HepG2 (cell line): ENCODE data around the gene TAS2R13. TPM values are rescaled to one million over a fixed set of nuclear protein-coding genes. Genes with fewer than 3 reads are reported as not detected.

Experiments
- GMEB2 ChIP-seq: IDR thresholded peaks from 2 replicates; pipeline ENCODE4 v1.6.1; 2016; ENCODE audit warnings: missing biosample characterization, missing genetic modification reagents, low read depth
- HES4 ChIP-seq: sonication (generic); formaldehyde crosslinking; IDR thresholded peaks from 2 replicates; pipeline ENCODE4 v1.9.0; 2021; ENCODE audit warnings: mild to moderate bottlenecking, missing genetic modification reagents, borderline replicate concordance
- KDM5A ChIP-seq: fragments of 200-600 bp; sonication (generic); IDR thresholded peaks from 2 replicates; pipeline ENCODE4 v1.7.0; 2018; ENCODE audit warnings: antibody characterized with exemption, mild to moderate bottlenecking, low read length, borderline replicate concordance
- MIXL1 ChIP-seq: IDR thresholded peaks from 2 replicates; pipeline ENCODE4 v1.6.1; 2016
- NCOR1 ChIP-seq: fragments of 200-600 bp; sonication (generic); IDR thresholded peaks from 2 replicates; pipeline ENCODE4 v1.7.0; 2017; ENCODE audit warnings: antibody characterized with exemption, low read length, borderline replicate concordance
- SMARCE1 ChIP-seq: fragments of 450-650 bp; IDR thresholded peaks from 2 replicates; pipeline ENCODE4 v1.6.1; 2017; ENCODE audit warnings: borderline replicate concordance
- SOX5 ChIP-seq: IDR thresholded peaks from 2 replicates; pipeline ENCODE4 v1.6.1; 2016; ENCODE audit warnings: borderline replicate concordance
- U2AF2 ChIP-seq: fragments of 200-400 bp; formaldehyde crosslinking; IDR thresholded peaks from 2 replicates; pipeline ENCODE4 v1.6.1; 2017; ENCODE audit warnings: low read depth, mild to moderate bottlenecking, low read length
- ZBTB34 ChIP-seq: sonication (generic); formaldehyde crosslinking; IDR thresholded peaks from 2 replicates; pipeline ENCODE4 v1.8.0; 2022; ENCODE audit warnings: mild to moderate bottlenecking, missing genetic modification reagents
- ZBTB38 ChIP-seq: sonication (generic); formaldehyde crosslinking; IDR thresholded peaks from 2 replicates; pipeline ENCODE4 v1.5.1; 2020; ENCODE audit warnings: mild to moderate bottlenecking, missing genetic modification reagents
- ZFP91 ChIP-seq: sonication (generic); formaldehyde crosslinking; IDR thresholded peaks from 2 replicates; pipeline ENCODE4 v1.9.0; 2022; ENCODE audit warnings: missing genetic modification reagents, mild to moderate bottlenecking, borderline replicate concordance
- ZIK1 ChIP-seq: sonication (generic); formaldehyde crosslinking; IDR thresholded peaks from 2 replicates; pipeline ENCODE4 v1.5.0; 2020; ENCODE audit warnings: mild to moderate bottlenecking, low read depth, missing genetic modification reagents, borderline replicate concordance
- ZNF142 ChIP-seq: sonication (generic); formaldehyde crosslinking; IDR thresholded peaks from 2 replicates; pipeline ENCODE4 v1.4.0; 2020; ENCODE audit warnings: missing genetic modification reagents
- ZNF512B ChIP-seq: sonication (generic); formaldehyde crosslinking; IDR thresholded peaks from 2 replicates; pipeline ENCODE4 v1.5.1; 2020; ENCODE audit warnings: missing genetic modification reagents, mild to moderate bottlenecking, borderline replicate concordance
- ZNF580 ChIP-seq: IDR thresholded peaks from 2 replicates; pipeline ENCODE4 v1.6.1; 2016; ENCODE audit warnings: low read depth, borderline replicate concordance
- ZSCAN31 ChIP-seq: sonication (generic); formaldehyde crosslinking; IDR thresholded peaks from 2 replicates; pipeline ENCODE4 v1.5.0; 2020; ENCODE audit warnings: low read depth, mild to moderate bottlenecking, missing genetic modification reagents
- polyA plus RNA-seq, 8 experiments: library from polyadenylated mRNA; depleted of rRNA in 3 of 8; stranded (reverse) in 7 of 8; unstranded in 1 of 8; fragments of >200 nt; fragmentation: Illumina TruSeq in 4 of 8; extraction: Trizol in 4 of 8; gene quantifications; 2 replicates each; pipeline versions ENCODE4 v1.2.1 to v1.2.3, GENCODE V29; 2011 to 2016; ENCODE audit warnings: low read depth in 4 of 8, missing spikeins in 1 of 8, mixed read lengths in 1 of 8; ENCODE audit not compliant: insufficient read depth in 1 of 8
- total RNA-seq, 5 experiments: library from RNA; depleted of rRNA; stranded (reverse); fragments of >200 nt; fragmentation: Illumina TruSeq; extraction: Trizol; gene quantifications; 2 replicates each; pipeline ENCODE4 v1.2.3, GENCODE V29; 2016; ENCODE audit warnings: low read depth in 1 of 5

The TAS2R13 gene
- total and polyA plus RNA-seq, 2 of the 13 experiments (the other 11 are each of a cell fraction or from before 2014, with no cell fraction given): 0.33 to 1.3 TPM

GRCh38 chr12:10891937-10892336 is 17.4 kb downstream of the TAS2R13 start (continued):
- TF ChIP-seq ZNF142 (CRISPR knock-in tag) (no peak), ZSCAN31 (CRISPR knock-in tag) (peak; percentile 88), ZBTB34 (0 out of 2 replicates have a peak, but pooled peaks have one; percentile 85), ZNF512B (CRISPR knock-in tag) (peak; percentile 98), NCOR1 (peak; percentile 95), KDM5A (no peak; the same call in 1 of the 2 replicates), ZBTB38 (CRISPR knock-in tag) (no peak), SOX5 (CRISPR knock-in tag) (peak; percentile 96; the same call in 1 of the 2 replicates), ZFP91 (CRISPR knock-in tag) (no peak; the same call in 1 of the 2 replicates), SMARCE1 (no peak), MIXL1 (CRISPR knock-in tag) (peak; percentile 95), HES4 (no peak), U2AF2 (no peak), GMEB2 (CRISPR knock-in tag) (no peak), ZIK1 (no peak), ZNF580 (peak; percentile 65; the same call in 1 of the 2 replicates)
